Kasumi-1 (cell line): ENCODE data around the gene CENPT.
"Not testable (repeated sequence)": the region's sequence is repeated elsewhere in the genome, so short reads cannot be mapped to it uniquely, and the experiment has no call there.

Source experiments
- DNase-seq, 2 experiments: peaks; one replicate each; lab custom pipeline; 2025; lab: John Stamatoyannopoulos, UW

Gene CENPT

DNA sequence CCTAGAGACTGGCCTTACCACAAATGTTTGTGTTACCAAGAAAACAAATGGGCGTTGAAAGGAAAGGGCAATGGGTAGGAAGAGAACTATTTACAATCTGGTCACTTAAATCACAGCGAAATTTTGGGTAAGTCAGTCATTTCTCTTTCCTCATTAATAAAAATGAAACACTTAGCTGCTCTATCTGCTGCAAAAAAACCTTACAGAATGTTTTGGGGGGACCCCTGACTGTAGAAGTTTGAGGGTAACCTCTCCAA is 1.5 kb downstream of the CENPT start:
- no peak for DNase-seq

DNA sequence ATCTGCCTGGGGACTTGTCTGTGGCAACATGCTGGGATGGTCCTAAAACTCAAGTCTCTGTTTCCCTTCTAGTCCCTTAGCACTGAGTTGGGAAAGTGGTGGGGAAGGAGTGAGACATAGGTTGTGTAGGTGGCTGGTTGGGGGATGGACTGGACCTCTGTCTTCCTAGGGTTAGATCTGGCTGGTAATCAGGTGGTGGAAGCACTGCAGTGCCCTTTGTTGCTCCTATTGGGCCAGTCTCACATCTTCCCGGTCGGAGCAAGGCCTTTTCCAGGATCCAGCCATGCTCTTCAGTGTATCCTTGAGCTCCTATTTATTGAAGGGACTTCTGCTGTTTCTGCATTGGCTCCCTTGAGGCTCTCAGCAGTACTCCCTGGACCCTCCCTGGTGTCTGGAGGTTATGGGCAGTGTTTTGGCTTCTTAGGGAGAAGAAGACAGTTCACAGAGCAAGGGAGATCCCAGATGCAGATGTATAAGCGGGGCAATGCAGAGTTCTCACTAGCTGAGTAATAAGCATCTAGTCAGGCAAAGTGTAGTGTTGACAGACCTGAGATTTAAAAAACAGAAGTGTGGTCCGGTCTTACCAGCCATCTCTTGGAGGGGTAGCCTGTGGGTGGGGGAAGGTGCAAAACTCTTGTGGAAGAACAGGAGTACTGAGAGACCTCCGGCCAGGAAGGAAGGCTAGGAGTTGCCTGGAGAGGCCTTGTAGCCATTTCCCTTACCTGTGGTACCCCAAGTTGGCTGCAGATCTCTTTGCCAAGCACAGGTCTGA is 2.0 kb downstream of the CENPT start:
- no peak for DNase-seq

DNA sequence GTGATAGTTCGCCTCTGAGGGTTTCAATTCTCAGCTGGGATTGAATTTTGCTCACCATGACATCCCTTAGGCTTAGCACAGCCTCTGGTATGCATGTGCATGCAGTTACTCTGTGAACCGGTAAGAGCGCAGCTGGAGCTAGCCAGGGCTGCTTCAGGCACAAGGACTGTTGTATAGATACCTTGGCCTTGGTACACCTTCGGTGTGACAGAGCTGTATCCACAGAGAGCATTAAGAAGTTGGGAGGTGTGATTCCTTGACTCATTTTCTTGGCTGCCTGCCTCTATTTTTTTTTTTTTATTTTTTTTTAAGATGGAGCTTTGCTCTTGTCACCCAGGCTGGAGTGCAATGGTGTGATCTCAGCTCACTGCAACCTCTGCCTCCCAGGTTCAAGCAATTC is 3.0 kb downstream of the CENPT start:
- no peak for DNase-seq

DNA sequence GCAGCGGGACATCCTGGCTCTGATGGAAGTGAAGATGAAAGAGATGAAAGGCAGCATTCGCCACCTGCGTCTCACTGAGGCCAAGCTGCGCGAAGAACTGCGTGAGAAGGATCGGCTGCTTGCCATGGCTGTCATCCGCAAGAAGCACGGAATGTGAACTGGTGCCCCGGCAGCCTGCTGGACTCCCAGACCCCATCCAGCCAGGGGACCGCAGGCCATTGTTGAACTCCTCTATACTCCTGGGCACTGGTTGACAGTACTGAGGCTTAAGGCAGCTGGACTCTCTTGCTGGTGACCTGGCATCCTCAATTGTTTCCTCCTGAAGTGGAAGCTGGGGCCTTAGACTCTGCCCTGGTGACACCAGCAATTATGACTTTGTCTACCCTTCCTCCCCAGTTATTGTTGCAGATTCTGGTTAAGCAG is 4.1 kb downstream of the CENPT start:
- no peak for DNase-seq

DNA sequence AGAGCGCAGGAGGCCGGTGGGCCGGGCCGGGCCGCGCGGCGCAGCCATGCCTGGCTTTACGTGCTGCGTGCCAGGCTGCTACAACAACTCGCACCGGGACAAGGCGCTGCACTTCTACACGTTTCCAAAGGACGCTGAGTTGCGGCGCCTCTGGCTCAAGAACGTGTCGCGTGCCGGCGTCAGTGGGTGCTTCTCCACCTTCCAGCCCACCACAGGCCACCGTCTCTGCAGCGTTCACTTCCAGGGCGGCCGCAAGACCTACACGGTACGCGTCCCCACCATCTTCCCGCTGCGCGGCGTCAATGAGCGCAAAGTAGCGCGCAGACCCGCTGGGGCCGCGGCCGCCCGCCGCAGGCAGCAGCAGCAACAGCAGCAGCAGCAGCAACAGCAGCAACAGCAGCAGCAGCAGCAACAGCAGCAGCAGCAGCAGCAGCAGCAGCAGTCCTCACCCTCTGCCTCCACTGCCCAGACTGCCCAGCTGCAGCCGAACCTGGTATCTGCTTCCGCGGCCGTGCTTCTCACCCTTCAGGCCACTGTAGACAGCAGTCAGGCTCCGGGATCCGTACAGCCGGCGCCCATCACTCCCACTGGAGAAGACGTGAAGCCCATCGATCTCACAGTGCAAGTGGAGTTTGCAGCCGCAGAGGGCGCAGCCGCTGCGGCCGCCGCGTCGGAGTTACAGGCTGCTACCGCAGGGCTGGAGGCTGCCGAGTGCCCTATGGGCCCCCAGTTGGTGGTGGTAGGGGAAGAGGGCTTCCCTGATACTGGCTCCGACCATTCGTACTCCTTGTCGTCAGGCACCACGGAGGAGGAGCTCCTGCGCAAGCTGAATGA is 4.8 kb downstream of the CENPT start:
- DNase-seq = peak; percentile 37 to 50

DNA sequence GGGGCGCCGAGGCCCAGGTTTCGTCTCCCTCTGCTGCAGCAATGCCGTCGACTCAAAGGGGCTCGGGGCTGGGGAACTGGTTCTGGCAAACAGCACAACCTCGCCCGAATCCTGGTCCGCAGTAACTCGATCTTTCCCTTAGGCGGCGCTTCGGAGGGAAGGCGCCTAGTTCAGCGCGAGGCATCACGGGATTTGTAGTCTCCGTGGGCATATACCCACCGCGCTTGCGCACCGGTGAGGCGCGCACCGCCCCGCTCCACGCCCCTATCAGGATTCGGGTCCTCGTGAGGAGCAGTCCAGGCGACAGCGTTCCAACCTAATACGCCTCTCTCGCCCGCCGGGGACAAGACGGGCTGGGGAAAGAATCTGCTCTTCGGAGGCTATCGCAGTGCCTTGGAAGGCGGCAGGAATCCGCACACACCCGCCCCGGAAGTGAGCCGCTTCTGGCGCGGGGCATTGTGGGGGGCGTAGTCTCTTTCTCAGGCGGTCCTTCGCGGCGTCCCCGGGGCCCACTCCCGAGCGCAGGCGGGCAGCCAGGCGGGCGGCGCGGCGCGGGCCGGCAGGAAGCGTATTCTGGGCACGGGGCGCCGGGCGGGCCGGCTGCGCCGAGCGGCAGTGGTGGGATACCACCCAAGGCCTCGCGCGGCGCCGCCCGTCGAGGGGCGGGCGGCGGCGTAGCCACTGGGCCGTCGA is 5.5 kb downstream of the CENPT start, which contains the start of gene THAP11:
TSS of gene THAP11 (plus strand) at position 505 of the 693 bp plus-strand sequence. CDS start 235 bp downstream, outside the sequence.
- DNase-seq = peak; percentile 98

DNA sequence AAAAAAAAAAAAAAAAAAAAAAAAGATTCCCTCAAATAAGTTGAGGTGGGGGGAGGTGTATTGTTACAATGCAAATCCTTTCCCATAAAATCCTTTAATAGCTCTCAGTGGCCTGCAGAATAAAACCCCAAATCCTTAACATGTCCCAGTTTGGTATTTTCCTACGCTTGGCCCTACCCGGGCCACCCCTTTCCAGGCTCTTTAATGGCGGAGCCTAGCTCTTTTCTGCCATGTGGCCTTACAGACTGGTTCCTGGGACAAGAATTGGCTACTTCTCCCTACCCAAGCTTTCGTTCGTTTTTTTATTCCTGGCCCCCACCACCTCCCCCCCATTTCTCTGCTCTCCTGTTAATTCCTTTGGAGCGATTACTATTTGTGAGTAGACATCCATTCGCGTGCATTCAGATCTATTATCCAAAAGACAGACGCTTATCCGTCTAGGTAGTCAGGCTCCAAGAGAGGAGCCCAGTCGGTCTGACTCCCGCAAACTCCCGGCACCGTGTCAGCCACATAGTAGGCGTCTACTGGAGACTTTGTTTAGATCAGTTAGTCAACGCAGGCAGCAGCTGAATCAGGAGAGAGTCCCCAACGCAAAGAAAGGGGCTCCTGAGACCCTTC is 6.2 kb downstream of the CENPT start:
- peak in 1 of 2 experiments; percentile 37 for DNase-seq

DNA sequence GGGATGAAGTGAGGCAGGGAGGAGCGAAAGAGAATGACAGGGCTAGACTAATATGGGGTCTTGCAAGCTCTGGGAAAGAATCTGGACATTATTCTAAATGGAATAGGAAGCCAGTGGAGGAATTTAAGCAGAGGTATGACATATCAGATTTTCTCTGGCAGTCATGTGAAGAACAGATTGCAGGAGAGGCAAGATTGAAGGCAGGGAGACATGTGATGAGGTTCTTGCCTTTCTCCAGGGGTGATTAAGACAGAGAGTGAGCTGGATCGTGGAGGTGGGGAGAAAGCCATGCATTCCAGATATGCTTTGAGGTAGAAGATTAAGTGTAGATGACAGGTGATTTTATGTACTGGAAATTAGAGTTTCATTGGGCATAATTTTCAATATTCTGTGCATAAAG is 9.7 kb downstream of the CENPT start:
- no peak for DNase-seq

DNA sequence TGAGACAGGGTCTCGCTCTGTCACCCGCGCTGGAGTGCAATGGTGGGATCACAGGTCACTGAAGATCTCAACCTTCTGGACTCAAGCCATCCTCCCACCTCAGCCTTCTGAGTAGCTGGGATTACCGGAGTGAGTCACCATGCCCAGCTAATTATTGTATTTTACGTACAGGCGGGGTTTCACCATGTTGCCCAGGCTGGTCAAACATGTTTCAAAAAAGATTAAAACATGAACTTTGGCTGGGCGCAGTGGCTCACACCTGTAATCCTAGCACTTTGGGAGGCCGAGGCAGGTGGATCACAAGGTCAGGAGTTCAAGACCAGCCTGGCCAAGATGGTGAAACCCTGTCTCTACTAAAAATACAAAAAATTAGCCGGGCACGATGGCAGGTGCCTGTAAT is 10.3 kb downstream of the CENPT start:
- not testable (repeated sequence) for DNase-seq

DNA sequence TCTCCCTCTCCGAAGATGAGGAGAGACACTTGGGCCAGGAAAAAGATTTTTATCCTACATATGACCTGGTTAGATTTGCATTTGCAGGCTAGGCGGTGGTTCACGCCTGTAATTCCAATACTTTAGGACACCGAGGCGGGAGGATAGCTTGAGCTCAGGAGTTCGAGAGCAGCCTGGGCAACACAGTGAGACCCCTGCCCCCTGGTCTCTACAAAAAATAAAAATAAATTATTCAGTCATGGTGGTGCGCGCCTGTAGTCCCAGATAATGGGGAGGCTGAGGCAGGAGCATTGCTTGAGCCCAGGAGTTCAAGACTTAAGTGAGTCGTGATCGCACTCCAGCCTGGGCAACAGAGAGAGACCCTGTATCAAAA is 13.3 kb downstream of the CENPT start:
- DNase-seq = no peak

DNA sequence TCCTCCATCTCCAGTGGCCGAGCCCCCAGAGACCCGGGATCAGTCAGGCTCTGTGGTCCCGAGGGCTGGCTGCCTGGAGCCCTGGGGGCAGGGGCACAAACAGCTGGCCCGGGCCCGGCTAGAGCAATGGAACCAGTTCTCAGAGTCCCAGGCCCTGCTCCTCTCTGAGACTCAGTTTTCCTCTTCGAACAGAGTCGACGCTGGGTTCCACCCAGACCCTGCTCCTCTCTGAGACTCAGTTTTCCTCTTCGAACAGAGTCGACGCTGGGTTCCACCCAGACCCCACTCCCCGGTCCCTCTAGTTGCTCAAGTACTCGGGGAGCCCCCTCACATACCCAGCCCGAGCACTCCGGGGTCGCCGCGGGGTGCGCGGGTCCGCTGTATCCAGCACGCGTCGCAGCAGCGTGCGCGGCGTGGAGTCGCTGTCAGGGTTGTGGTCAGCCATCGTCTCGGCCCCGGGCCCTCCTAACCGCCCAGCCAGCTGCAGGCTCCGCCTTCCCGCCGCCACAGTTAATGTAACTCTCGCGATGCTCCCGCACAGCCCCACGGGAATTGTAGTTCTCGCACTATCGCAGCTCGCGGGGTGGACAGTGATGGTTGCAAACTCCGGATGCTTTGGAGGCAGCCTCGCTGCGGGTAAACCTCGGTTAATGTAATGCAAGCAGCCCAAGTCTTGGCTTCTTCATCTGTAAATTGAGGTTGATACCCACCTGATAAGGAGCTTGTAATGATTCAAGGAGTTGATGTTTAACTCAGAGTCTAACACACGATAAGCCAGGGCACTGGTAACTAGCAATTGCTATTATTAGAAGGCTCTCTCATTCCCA is 13.9 kb downstream of the CENPT start:
- peak; percentile 86 to 94 for DNase-seq

DNA sequence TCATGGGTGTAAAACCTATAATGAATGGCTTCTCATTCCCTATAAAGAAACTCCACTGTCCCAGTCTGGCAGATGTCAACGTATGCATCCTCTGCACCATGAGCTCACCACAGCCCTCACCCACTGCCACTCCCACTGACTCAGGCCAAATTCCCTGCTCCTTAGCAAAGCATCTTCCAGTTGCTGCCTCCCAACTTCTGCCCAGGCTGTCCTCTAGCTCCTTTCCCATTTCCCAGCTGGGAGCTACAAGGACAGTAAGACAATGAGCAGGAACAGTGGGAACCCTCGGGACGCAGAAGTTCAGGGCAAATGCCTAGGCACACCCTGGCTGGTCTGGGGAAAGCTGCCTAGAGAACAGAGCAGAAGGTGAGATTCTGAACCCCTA is 14.5 kb downstream of the CENPT start:
- DNase-seq = peak in 1 of 2 experiments; percentile 20

DNA sequence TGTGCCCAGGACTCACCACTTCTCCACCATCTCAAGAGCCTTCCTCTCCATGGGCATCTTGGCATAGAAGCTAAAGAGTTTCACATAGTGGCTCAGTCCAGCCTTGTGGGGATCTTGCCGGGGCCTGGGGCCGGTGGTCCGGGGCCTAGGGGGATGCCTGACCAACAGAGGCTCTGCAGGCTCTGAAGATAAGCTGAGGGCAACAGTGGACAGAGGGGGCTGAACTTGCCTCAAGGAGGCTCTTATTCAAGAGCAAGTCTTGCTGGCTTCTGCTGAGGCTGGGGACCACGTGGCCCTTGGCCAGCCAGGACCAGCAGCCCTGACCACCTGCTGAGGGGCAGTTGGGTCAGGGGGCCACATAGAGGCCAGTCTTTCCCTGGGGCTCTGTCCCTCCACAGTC is 18.8 kb downstream of the CENPT start:
- no peak for DNase-seq

DNA sequence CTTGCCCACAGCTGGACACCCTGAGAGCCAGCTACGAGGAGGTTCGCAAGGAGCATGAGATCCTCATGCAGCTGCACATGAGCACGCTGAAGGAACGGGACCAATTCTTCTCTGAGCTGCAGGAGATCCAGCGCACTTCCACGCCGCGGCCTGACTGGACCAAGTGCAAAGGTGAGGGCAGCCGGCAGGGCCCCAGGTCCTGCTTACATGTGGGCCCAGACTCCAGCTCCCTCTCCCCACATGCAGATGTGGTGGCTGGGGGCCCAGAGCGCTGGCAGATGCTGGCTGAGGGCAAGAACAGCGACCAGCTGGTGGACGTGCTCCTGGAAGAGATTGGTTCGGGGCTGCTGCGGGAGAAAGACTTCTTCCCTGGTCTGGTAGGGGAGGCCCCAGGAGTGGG is 21.6 kb downstream of the CENPT start:
- DNase-seq = no peak

DNA sequence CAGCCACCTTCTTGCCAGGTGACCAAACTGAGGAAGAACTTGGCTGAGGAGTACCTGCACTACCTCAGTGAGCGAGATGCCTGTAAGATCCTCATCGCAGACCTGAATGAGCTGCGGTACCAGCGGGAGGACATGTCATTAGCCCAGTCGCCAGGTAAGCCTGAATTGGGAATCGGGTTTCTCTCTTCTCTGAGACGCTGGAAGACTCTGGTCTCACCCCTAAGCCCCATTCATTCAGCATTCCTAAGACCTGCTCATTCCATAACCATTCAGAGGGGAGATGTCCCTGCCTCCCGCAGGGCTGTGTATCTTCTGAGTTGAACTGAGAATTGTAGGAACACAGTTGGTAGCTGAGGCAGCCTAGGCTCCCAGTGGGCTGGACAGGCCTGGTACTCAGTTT is 22.4 kb downstream of the CENPT start:
- no peak for DNase-seq

DNA sequence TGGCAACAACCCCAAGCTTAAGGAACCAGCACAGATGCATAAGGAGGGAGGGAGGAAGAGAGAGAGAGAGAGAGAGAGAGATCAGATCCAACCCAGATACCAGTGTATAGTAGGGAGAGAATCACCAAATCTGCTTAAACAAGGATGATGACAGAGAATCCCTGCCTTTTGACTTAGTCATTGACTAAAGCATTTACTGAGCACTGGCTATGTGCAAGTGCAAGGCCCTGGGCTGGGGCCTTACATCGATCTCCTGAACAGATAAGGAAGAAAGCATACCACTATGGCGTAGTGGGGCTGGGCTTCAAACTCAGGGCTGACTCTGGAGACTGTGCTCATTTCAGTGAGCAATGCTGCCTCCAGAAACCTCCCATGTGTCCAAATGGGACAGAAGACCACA is 25.0 kb downstream of the CENPT start:
- no peak for DNase-seq

DNA sequence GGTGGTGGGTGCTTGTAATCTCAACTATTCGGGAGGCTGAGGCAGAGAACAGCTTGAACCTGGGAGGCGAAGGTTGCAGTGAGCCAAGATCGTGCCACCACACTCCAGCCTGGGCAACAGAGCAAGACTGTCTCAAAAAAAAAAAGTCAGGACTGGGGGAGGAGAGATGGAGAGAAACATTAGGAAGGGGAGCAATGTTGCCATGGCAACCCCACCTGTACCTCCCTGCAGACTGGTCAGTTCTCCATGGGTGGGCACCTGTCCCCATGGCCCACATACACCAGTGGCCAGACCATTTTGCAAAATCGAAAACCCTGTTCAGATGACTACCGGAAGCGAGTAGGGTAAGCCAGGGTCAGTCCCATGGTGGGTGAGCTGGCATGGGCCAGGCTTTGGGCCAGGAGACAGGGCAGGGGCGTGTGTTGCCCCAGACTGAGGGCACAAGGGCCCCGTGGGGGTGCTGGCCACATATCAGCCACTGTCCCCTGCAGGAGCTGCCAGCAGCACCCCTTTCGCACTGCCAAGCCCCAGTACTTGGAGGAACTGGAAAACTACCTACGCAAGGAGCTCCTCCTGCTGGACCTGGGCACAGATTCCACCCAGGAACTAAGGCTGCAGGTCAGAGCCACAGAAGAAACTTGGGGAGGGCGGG is 26.8 kb downstream of the CENPT start:
- no peak for DNase-seq

DNA sequence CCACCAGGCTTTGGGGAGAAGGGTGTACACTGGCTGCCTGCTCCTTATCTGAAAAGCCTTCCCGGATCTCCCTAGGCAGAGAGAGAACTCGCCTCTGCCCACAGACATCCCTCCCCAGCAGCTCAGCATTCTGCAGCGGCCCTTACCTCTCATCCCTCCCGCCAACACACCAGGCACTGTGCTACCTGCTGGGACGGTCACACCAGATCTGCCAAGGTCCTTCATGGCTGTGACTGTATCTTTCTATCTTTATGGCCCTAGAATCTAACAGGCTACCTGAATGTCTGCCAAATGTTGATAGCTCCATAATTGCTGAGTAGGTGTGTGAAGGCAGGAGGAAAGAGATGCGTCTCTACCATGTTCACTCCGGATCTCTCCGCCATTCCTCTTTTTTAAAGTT is 32.9 kb downstream of the CENPT start:
- DNase-seq = no peak

DNA sequence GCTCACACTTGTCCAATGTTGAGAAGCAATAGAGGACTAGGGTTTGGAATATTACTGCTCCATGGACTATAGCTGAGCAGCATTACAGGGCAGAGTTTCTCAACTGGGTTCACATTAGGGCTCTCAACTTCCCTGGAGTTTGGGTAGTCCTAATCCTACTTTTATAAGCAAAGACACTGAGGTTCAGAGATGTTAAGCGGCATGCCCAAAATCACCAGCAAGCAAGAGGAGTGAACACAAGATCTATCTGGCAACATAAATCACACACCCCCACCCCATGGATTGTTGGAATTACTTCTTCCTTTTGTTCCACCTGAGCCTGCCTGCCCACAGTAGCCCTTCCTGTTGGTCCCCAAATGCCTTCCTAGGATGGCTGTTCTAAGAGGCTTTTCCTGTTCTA is 35.6 kb downstream of the CENPT start:
- DNase-seq = no peak

DNA sequence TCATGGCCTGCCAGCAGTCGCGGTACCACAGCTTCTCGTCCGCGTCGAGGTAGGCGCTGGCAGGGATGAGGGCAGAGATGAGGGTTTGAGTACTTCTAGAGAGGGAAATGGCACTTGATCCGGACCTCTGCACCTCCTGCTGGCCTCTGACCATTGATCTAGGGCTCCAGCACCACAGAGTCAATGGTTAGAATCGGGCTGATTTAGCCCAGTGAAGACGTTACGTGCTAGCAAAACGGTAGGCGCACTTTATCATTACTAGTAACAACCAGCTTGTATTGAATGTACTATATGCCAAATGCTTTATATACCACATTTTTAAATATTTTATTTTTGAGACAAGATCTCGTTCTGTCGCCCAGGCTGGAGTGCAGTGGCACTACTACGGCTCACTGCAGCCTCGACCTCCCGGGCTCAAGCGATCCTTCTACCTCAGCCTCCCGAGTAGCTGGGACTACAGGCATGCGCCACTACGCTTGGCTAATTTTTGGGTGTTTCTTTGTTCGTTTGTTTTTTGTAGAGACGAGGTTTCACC is 40.3 kb downstream of the CENPT start:
- DNase-seq = no peak
